ENCODE measurements around the gene PAPPA2. TPM values are rescaled to one million over a fixed set of nuclear protein-coding genes. Genes with fewer than 3 reads are reported as not detected.

PAPPA2 gene
- total and polyA plus RNA-seq, 9 of the 15 experiments (the other 6 are each of a cell fraction or from before 2014, with no cell fraction given), result 0.01 to 0.15 (median 0.05) TPM; not detected in 2

- no peaks in the 10 kb centered on the region for H3K79me2 ChIP-seq (ENCODE audit: control insufficient read depth, insufficient read depth, low read length)
- no peaks in the 10 kb centered on the region for H3K9me3 ChIP-seq (replicated peaks; ENCODE audit: control insufficient read depth, insufficient read depth, low read depth, low read length)
- peaks cover 0 to 6% of the 10 kb centered on the region in 2 experiments; a peak in 3 of 5 replicates for H3K27me3 ChIP-seq (ENCODE audit: control insufficient read depth in 2 of 2, insufficient read depth in 2 of 2, low read length in 2 of 2)
- BruUV-seq (replicated peaks), result no TSS peak
- 0% methylated on average over 2 of the region's 2 CpGs for WGBS (ENCODE audit: insufficient coverage, low coverage, missing lambda C conversion rate)
- H3K9ac ChIP-seq (ENCODE audit: insufficient read depth in 1 of 2, low read depth in 2 of 2, low read length in 2 of 2), result no peak overlapping the region
- H2AFZ ChIP-seq (ENCODE audit: low read depth, low read length), result no peak overlapping the region
- no peak overlapping the region for H3K4me3 ChIP-seq
- in situ Hi-C loops (cut with MboI) (no loop called here), intact Hi-C loops (cut with micrococcal nuclease) (no loop called here)
- ATAC-seq (no peak), DNase-seq (ENCODE audit: extremely low read depth in 1 of 4, low spot score in 3 of 4) (no peak), FAIRE-seq (no peak)
- H3K9me1 ChIP-seq (ENCODE audit: control insufficient read depth, insufficient read depth, low read length), result no peaks in the 10 kb centered on the region
- no peaks in the 10 kb centered on the region for H3K36me3 ChIP-seq (ENCODE audit: control insufficient read depth, insufficient read depth, low read length)
- H3K4me2 ChIP-seq (ENCODE audit: insufficient read depth, low read length), result no peak overlapping the region
- POLR2A ChIA-PET, result interaction anchor here (0.6 kb wide), 1 partner anchor 483 kb away, joined by 3 read pairs; no protein-coding TSS in a partner anchor
- H4K20me1 ChIP-seq (replicated peaks; ENCODE audit: control insufficient read depth, insufficient read depth, low read length), result no peaks in the 10 kb centered on the region
- no peaks in the 10 kb centered on the region for H3K4me1 ChIP-seq (replicated peaks in 1 of 2; ENCODE audit: control insufficient read depth in 2 of 2, insufficient read depth in 2 of 2, low read length in 2 of 2)
- H3K27ac ChIP-seq (ENCODE audit: extremely low read depth, low read depth, low read length), result no peak overlapping the region
- CTCF ChIA-PET (ENCODE audit: low intra/inter-chr PET ratio), result interaction anchor here (0.7 kb wide), 1 partner anchor 9 kb away, joined by 3 read pairs; no protein-coding TSS in a partner anchor
- TF ChIP-seq, protein P1, sequence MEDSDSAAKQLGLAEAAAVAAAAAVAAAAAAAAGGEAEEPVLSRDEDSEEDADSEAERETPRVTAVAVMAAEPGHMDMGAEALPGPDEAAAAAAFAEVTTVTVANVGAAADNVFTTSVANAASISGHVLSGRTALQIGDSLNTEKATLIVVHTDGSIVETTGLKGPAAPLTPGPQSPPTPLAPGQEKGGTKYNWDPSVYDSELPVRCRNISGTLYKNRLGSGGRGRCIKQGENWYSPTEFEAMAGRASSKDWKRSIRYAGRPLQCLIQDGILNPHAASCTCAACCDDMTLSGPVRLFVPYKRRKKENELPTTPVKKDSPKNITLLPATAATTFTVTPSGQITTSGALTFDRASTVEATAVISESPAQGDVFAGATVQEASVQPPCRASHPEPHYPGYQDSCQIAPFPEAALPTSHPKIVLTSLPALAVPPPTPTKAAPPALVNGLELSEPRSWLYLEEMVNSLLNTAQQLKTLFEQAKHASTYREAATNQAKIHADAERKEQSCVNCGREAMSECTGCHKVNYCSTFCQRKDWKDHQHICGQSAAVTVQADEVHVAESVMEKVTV (CRISPR knock-in tag; IDR thresholded peaks at IDR 0.05), result no peak
- TF ChIP-seq ZNF124 (CRISPR knock-in tag; IDR thresholded peaks at IDR 0.05) (no peak), SRF (CRISPR knock-in tag; IDR thresholded peaks at IDR 0.05) (no peak), GTF2A2 (tag; IDR thresholded peaks at IDR 0.05) (no peak), CREM (IDR thresholded peaks at IDR 0.05; ENCODE audit: low read depth) (no peak), TAF15 (IDR thresholded peaks at IDR 0.05; ENCODE audit: low read depth, low read length) (no peak), ZNF76 (CRISPR knock-in tag; IDR thresholded peaks at IDR 0.05; ENCODE audit: borderline replicate concordance) (no peak), REST (IDR thresholded peaks at IDR 0.05; ENCODE audit: borderline replicate concordance) (no peak), REST (CRISPR knock-in tag; IDR thresholded peaks at IDR 0.05; ENCODE audit: low read depth) (no peak), MTA2 (IDR thresholded peaks at IDR 0.05; ENCODE audit: low read depth) (no peak), JUN (IDR thresholded peaks at IDR 0.05; ENCODE audit: borderline replicate concordance, low read depth, low read length) (no peak), JUN (CRISPR knock-in tag; IDR thresholded peaks at IDR 0.05; ENCODE audit: borderline replicate concordance) (no peak), RAD21 (CRISPR knock-in tag; conservative IDR thresholded peaks at IDR 0.05 in 1 of 2, IDR thresholded peaks at IDR 0.05 in 1 of 2) (no peak), CHD1 (IDR thresholded peaks at IDR 0.05; ENCODE audit: low read length) (no peak), ZNF274 (IDR thresholded peaks at IDR 0.05; ENCODE audit: borderline replicate concordance, low read depth, low read length) (no peak)
Observed at GRCh38 chr1:176531036-176531435, 68.1 kb downstream of the PAPPA2 start.
